Umbilical cord (tissue), 2 donors: ENCODE measurements around the gene LGR6. TPM values are rescaled to one million over a fixed set of nuclear protein-coding genes. Genes with fewer than 3 reads are reported as not detected.

ENCODE experiments used
- DNase-seq: peaks from one replicate; pipeline ENCODE4 v3.0.0-alpha.2; 2015; ENCODE audit warnings: low spot score
- total RNA-seq: library from RNA; depleted of rRNA; stranded (reverse); fragments of >200 nt; gene quantifications from one replicate; pipeline ENCODE4 v1.2.3, GENCODE V29; 2014; ENCODE audit warnings: low replicate concordance; ENCODE audit not compliant: insufficient read depth

Gene LGR6
- total RNA-seq, 1 donor from 2014 or later, result 0.24 TPM

GRCh38 chr1:202220733-202221132 is 27.1 kb downstream of the LGR6 start:
- no peak for DNase-seq

- DNase-seq, result peak; percentile 74
Measured at GRCh38 chr1:202221911-202222909, 28.6 kb downstream of the LGR6 start.

GRCh38 chr1:202223121-202223860 is 29.7 kb downstream of the LGR6 start:
- peak; percentile 69 for DNase-seq

DNA sequence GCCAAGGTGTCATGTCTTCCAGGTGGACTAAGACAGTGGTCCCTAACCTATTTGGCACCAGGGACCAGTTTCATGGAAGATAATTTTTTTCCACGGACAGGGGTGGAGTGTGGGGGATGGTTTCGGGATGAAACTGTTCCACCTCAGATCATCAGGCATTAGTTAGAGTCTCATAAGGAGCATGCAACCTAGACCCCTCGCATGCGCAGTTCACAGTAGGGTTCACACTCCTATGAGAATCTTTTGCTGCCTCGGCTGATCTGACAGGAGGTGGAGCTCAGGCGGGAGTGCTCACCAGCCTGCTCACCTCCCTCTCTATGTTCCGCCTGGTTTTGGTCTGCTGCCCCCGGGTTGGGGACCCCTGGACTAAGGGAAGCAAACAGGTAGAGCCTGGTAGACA is 30.9 kb downstream of the LGR6 start:
- no peak for DNase-seq

DNA sequence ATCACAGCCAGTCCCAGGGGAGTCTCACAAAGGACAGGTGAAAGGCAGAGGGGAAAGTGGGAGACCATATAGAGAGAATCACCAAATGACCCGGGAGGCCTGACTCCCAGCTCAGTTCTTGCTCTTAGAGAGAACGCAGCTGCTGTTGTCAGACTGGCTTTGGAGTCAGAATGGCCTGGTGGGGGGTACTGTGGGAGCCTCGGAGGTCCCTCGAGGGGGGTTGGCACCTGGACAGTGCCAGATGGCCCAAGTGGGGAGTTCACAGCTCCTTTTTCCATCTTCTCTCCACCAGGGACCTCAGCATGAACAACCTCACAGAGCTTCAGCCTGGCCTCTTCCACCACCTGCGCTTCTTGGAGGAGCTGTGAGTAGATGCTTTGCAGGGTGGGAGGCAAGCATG is 31.5 kb downstream of the LGR6 start:
- no peak for DNase-seq

GRCh38 chr1:202227053-202227672 is 33.6 kb downstream of the LGR6 start:
- peak; percentile 41 for DNase-seq

DNA sequence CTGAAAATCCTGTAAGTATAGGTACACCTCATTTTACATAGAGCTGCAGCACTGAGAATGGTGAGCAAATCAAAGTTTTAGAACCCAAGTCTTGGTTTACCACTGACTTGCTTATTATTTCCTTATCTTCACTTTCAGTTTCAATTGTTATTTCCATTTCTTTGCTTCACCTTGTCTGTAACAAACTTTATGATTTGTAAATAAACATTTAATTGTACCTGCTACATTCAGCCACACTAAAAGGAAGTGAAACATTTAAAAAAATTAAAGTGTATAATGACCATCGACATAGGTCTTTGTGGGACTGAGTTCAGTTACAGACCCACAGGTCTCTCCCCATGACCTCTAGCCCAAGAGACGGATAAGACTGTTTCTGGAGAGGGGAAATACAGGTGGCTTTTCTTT is 34.4 kb downstream of the LGR6 start:
- DNase-seq, result no peak

GRCh38 chr1:202228484-202229122 is 35.0 kb downstream of the LGR6 start:
- DNase-seq, result no peak

DNA sequence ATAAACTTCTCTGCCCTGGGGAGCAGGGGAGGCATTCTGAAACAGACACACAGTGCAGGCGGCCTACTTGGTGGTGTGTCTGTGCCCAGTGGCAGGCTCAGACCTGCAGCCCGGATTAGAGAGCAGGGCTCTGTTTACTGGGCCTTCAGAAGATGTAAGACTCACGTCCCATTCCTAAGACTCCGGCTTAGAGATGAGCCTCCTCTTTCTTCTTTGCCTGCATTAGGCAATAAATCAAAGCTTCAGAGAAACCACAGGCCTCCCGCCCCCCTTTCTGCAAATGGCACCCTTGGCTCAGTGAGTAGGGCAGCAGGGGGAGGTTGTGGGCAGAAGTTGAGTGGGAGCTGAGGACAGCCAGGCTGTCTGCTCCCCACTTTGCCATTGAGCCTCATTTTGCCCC is 35.8 kb downstream of the LGR6 start:
- peak; percentile 95 for DNase-seq

- DNase-seq, result peak; percentile 88
Measured at GRCh38 chr1:202230061-202230938, 36.7 kb downstream of the LGR6 start.

- peak; percentile 78 for DNase-seq
Measured at GRCh38 chr1:202230939-202231645, 37.5 kb downstream of the LGR6 start.

GRCh38 chr1:202233171-202233570 is 39.6 kb downstream of the LGR6 start:
- no peak for DNase-seq

DNA sequence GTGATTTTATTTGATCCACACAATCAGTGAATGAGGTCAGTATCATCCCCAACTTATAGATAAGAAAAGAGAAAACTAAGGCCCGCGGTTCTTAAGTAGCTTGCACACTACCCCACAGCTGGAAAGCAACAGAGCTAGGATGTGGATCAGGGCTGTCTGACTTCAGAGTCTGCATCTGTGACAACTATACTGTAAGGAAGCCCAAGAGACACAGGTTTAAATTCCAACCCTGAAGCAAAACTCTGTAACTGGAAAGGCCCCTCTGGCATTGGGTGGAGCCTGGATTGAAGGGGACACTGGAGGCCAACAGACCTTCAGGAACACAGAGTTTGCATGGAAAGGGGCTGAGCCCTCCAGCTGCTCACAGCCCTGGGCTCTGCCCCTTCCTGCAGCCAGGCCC is 40.2 kb downstream of the LGR6 start:
- DNase-seq, result peak; percentile 68

DNA sequence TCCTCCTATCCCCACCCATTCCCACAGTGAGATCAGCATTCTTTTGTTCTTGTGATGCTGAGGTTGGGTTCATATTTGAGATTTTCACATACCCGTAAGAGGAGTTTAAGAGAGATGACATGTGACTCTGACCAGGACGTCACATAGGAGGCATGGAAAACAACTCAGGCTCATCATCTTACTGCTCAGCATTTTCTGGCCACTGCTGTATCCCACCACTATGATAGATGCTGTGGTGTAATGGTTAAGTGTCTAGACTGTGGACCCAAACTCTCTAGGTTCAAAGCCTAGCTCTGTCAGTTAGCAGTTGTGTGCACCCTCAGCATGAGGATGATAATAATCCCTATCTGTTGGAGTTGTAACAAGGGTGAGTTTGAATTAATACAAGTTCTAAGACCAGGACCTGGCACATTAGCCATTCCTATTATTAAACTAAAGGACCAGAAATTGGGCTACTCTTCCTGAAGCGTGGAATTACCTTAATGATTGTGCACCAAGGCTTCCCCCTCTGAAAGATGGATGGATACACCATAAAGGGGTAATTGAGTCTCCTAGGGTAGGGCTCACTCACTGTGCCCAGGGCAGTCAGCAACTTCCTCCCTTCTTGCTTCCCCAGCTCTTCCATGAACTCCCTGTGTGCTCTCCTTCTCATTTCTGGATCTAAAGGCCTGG is 40.9 kb downstream of the LGR6 start:
- peak; percentile 61 for DNase-seq

DNA sequence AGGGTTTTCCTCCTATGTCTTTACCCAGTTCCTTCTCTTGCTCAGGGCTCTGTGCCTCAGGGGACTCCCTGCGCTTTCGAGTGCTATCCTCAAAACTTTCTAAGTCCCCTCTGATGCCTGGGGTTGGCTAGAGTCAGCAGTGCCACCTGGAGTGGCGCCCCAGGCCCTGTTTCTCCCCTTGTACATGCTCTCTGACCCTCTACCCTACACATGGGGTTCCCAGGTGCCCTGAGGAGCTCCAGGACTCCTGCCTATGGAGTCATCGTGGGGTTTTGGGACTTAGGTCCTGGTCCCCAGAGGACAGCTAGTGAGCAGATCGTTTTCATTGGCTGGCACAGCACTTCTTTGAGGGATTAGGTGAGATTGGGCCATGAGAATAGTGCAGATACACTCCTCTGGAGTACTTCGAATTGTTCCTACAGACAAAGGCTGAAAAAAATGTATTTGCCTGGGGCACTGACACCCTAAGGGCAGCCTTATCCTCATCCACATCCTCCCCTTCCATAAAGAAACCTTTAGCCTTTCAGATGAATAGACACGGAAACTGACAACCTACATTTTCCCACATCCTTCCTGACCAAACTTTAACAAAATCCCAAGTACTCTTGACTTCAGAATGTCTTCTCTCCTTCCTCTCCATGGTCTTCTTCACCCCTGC is 41.5 kb downstream of the LGR6 start:
- DNase-seq, result no peak

GRCh38 chr1:202235856-202236837 is 42.5 kb downstream of the LGR6 start:
- peak; percentile 96 for DNase-seq

GRCh38 chr1:202237052-202237451 is 43.5 kb downstream of the LGR6 start:
- DNase-seq, result peak; percentile 38

DNA sequence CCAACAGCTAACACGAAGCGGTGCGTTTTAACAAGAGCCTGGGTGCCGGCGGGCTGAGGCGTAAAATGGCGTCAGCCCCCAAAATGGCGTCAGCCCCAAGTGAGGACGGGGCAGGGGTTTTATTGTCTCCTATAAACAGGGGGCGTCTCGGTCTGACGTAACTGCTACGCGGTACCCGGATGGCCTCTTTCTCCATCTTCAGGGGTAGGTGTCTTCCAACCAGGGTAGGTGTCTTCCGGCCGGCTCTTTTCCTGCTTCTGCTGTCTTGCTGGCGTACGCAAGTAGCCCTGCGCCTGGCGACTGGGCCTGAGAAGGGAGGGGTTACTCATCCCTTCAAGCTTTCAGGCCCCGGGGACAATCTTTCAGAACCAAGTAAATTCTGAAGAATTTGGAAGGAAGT is 45.3 kb downstream of the LGR6 start:
- no peak for DNase-seq
